RKO (cell line): ENCODE results near the gene MAN1C1.
A peak's percentile ranks its signal among the peaks of the same experiment; 100 is the strongest.

ENCODE experiments used
- DNase-seq: peaks from one replicate; pipeline ENCODE4 v3.0.0-alpha.2; 2016; ENCODE audit warnings: low spot score

Gene MAN1C1

GRCh38 chr1:25616095-25616986 is at the start of gene MAN1C1:
MAN1C1 (plus strand) TSS chr1:25616791; CDS start chr1:25617798, 1,007 bp downstream.
- DNase-seq: peak; percentile 88

- no peak for DNase-seq
These were observed 48.9 kb upstream of the MAN1C1 start for GRCh38 chr1:25567710-25568089.

GRCh38 chr1:25568090-25568833 is 48.3 kb upstream of the MAN1C1 start:
- peak; percentile 27 for DNase-seq

GRCh38 chr1:25568834-25569596 is 47.6 kb upstream of the MAN1C1 start:
- DNase-seq: peak; percentile 76

- DNase-seq: no peak
These were observed 46.8 kb upstream of the MAN1C1 start for GRCh38 chr1:25569597-25570396.

GRCh38 chr1:25570798-25571521 is 45.6 kb upstream of the MAN1C1 start:
- DNase-seq: no peak

- DNase-seq: no peak
These were observed 45.0 kb upstream of the MAN1C1 start for GRCh38 chr1:25571522-25571970.

- no peak for DNase-seq
These were observed 44.5 kb upstream of the MAN1C1 start for GRCh38 chr1:25572107-25572506.

- peak; percentile 53 for DNase-seq
These were observed 43.6 kb upstream of the MAN1C1 start for GRCh38 chr1:25572708-25573590.

- no peak for DNase-seq
These were observed 43.0 kb upstream of the MAN1C1 start for GRCh38 chr1:25573591-25573930.

- no peak for DNase-seq
These were observed 42.6 kb upstream of the MAN1C1 start for GRCh38 chr1:25573961-25574360.

GRCh38 chr1:25575191-25575590 is 41.4 kb upstream of the MAN1C1 start:
- no peak for DNase-seq

GRCh38 chr1:25576459-25577133 is 40.0 kb upstream of the MAN1C1 start:
- no peak for DNase-seq

GRCh38 chr1:25577134-25577920 is 39.3 kb upstream of the MAN1C1 start:
- no peak for DNase-seq

GRCh38 chr1:25579292-25580252 is 37.0 kb upstream of the MAN1C1 start:
- no peak for DNase-seq

GRCh38 chr1:25580927-25581326 is 35.7 kb upstream of the MAN1C1 start:
- DNase-seq: no peak

- DNase-seq: no peak
These were observed 34.8 kb upstream of the MAN1C1 start for GRCh38 chr1:25581764-25582163.
